H1 (cell line): Measurements from ENCODE around the gene NRXN2. TPM values are rescaled to one million over a fixed set of nuclear protein-coding genes. Genes with fewer than 3 reads are reported as not detected.

ENCODE experiments used
- CTCF ChIA-PET: fragments of 300-600 bp; sonication (Branson Sonifier 250); formaldehyde crosslinking; loops from one replicate; lab custom pipeline; 2021; ENCODE audit not compliant: partially characterized antibody; lab: Charles Lee
- POLR2A ChIA-PET: fragments of 300-600 bp; sonication (Branson Sonifier 250); formaldehyde crosslinking; loops from one replicate; lab custom pipeline; 2021; ENCODE audit warnings: inconsistent platforms; ENCODE audit not compliant: partially characterized antibody; lab: Charles Lee
- DNase-seq, 2 experiments: peaks; one replicate each; pipeline versions ENCODE4 v3.0.0 to v3.0.0-alpha.2; 2010 to 2022; ENCODE audit warnings: low spot score in 2 of 2, low read depth in 1 of 2, mixed read lengths in 1 of 2
- FAIRE-seq: peaks from 2 replicates; lab custom pipeline; 2011; peaks lifted over from hg19 to GRCh38; lab: Jason Lieb, UNC
- H2AFZ ChIP-seq: 2 replicates; pipeline ENCODE4 v1.8.1; 2012; ENCODE audit warnings: low read length, inconsistent platforms
- H2AK5ac ChIP-seq: 2 replicates; pipeline ENCODE4 v1.6.1; 2013; ENCODE audit warnings: low read depth, low read length
- H2BK120ac ChIP-seq: replicated peaks from 2 replicates; pipeline ENCODE3; 2013; ENCODE audit warnings: low read depth, low read length, inconsistent platforms
- H2BK12ac ChIP-seq: 2 replicates; pipeline ENCODE4 v1.6.1; 2013; ENCODE audit warnings: low read depth, low read length
- H2BK15ac ChIP-seq: 2 replicates; pipeline ENCODE4 v1.6.1; 2013; ENCODE audit warnings: low read length
- H2BK20ac ChIP-seq: 2 replicates; pipeline ENCODE4 v1.6.1; 2013; ENCODE audit warnings: low read length
- H2BK5ac ChIP-seq: 2 replicates; pipeline ENCODE4 v1.6.1; 2013; ENCODE audit warnings: low read depth, low read length
- H3K14ac ChIP-seq: 2 replicates; pipeline ENCODE4 v1.6.1; 2013; ENCODE audit warnings: inconsistent platforms; ENCODE audit not compliant: insufficient read length
- H3K18ac ChIP-seq: 2 replicates; pipeline ENCODE4 v1.6.1; 2013; ENCODE audit warnings: low read length; ENCODE audit errors: extremely low read depth
- H3K23ac ChIP-seq: 2 replicates; pipeline ENCODE4 v1.6.1; 2013; ENCODE audit warnings: inconsistent platforms; ENCODE audit not compliant: insufficient read length
- H3K23me2 ChIP-seq: 2 replicates; pipeline ENCODE4 v1.6.1; 2013; ENCODE audit warnings: low read depth, low read length
- H3K27ac ChIP-seq: 2 replicates; pipeline ENCODE4 v1.6.1; 2011; ENCODE audit warnings: low read depth, low read length, inconsistent platforms
- H3K27me3 ChIP-seq, 4 experiments: replicated peaks in 1 of 4; 1 replicate in 1 of 4; 2 replicates in 3 of 4; pipeline versions ENCODE4 v1.6.1 to v1.8.1; 2011 to 2013; ENCODE audit warnings: low read length in 3 of 4, mild to moderate bottlenecking in 3 of 4, inconsistent platforms in 2 of 4, mixed read lengths in 2 of 4, moderate library complexity in 1 of 4; ENCODE audit not compliant: control insufficient read depth in 3 of 4, insufficient read depth in 3 of 4; ENCODE audit errors: extremely low read depth in 1 of 4
- H3K36me3 ChIP-seq, 4 experiments: 2 replicates each; pipeline versions ENCODE4 v1.6.1 to v1.8.1; 2011 to 2013; ENCODE audit warnings: mild to moderate bottlenecking in 4 of 4, low read length in 3 of 4, moderate library complexity in 2 of 4, control low read depth in 1 of 4, inconsistent platforms in 1 of 4; ENCODE audit not compliant: insufficient read depth in 4 of 4, control insufficient read depth in 2 of 4
- H3K4ac ChIP-seq: replicated peaks from 2 replicates; pipeline ENCODE3; 2013; ENCODE audit warnings: low read length, low read depth, mixed read lengths, inconsistent platforms; ENCODE audit not compliant: insufficient read length
- H3K4me1 ChIP-seq, 4 experiments: replicated peaks in 1 of 4; 1 replicate in 1 of 4; 2 replicates in 3 of 4; pipeline versions ENCODE4 v1.6.1 to v1.8.1; 2011 to 2013; ENCODE audit warnings: low read length in 3 of 4, inconsistent platforms in 2 of 4, mixed read lengths in 1 of 4; ENCODE audit not compliant: insufficient read depth in 4 of 4, control insufficient read depth in 3 of 4
- H3K4me2 ChIP-seq, 2 experiments: 2 replicates each; pipeline versions ENCODE4 v1.6.1 to v1.8.1; 2011 to 2013; ENCODE audit warnings: low read depth in 2 of 2, low read length in 2 of 2, control low read depth in 1 of 2, inconsistent platforms in 1 of 2, mild to moderate bottlenecking in 1 of 2; ENCODE audit not compliant: insufficient read depth in 1 of 2
- H3K4me3 ChIP-seq, 4 experiments: fragments of 200-600, 300-600 bp in 1 of 4; sonication (generic), shearing (Covaris generic), sonication (Bioruptor Twin) in 1 of 4; 2 replicates each; pipeline versions ENCODE4 v1.5.1 to v1.8.1; 2011 to 2016; ENCODE audit warnings: low read length in 4 of 4, low read depth in 3 of 4, control low read depth in 2 of 4, inconsistent platforms in 2 of 4, mild to moderate bottlenecking in 2 of 4, mixed read lengths in 1 of 4, moderate library complexity in 1 of 4; ENCODE audit not compliant: insufficient read depth in 2 of 4; ENCODE audit errors: extremely low read depth in 1 of 4
- H3K56ac ChIP-seq: replicated peaks from 2 replicates; pipeline ENCODE3; 2013; ENCODE audit warnings: low read depth, mild to moderate bottlenecking, mixed read lengths, low read length, inconsistent platforms; ENCODE audit not compliant: insufficient read length
- H3K79me1 ChIP-seq: 2 replicates; pipeline ENCODE4 v1.6.1; 2013; ENCODE audit warnings: low read depth, low read length, control low read depth
- H3K79me2 ChIP-seq, 2 experiments: 2 replicates each; pipeline versions ENCODE4 v1.6.1 to v1.8.1; 2012 to 2013; ENCODE audit warnings: low read length in 2 of 2, mild to moderate bottlenecking in 2 of 2, inconsistent platforms in 1 of 2; ENCODE audit not compliant: insufficient read depth in 2 of 2, control insufficient read depth in 1 of 2
- H3K9ac ChIP-seq, 4 experiments: replicated peaks in 1 of 4; 1 replicate in 1 of 4; 2 replicates in 3 of 4; pipeline versions ENCODE4 v1.6.1 to v1.8.1; 2011 to 2013; ENCODE audit warnings: low read depth in 3 of 4, low read length in 3 of 4, control low read depth in 2 of 4, mild to moderate bottlenecking in 2 of 4, moderate library complexity in 2 of 4, inconsistent platforms in 1 of 4; ENCODE audit errors: extremely low read depth in 1 of 4
- H3K9me3 ChIP-seq, 2 experiments: 2 replicates each; pipeline versions ENCODE4 v1.6.1 to v1.8.1; 2012 to 2013; ENCODE audit warnings: mild to moderate bottlenecking in 2 of 2, moderate library complexity in 2 of 2, control low read depth in 1 of 2, inconsistent platforms in 1 of 2, low read depth in 1 of 2, low read length in 1 of 2, mixed read lengths in 1 of 2; ENCODE audit not compliant: insufficient read depth in 2 of 2
- H4K20me1 ChIP-seq, 2 experiments: replicated peaks in 1 of 2; 2 replicates each; pipeline versions ENCODE3 to v1.8.1; 2011 to 2013; ENCODE audit warnings: inconsistent platforms in 2 of 2, low read length in 2 of 2, mild to moderate bottlenecking in 1 of 2; ENCODE audit not compliant: insufficient read depth in 2 of 2, control insufficient read depth in 1 of 2
- H4K5ac ChIP-seq: 2 replicates; pipeline ENCODE4 v1.6.1; 2013; ENCODE audit warnings: low read length, low read depth, mixed read lengths, inconsistent platforms; ENCODE audit not compliant: insufficient read length
- H4K8ac ChIP-seq: 2 replicates; pipeline ENCODE4 v1.8.0; 2013; ENCODE audit warnings: mild to moderate bottlenecking, moderate library complexity, low read length, inconsistent platforms; ENCODE audit not compliant: insufficient read depth; ENCODE audit errors: extremely low read depth
- H4K91ac ChIP-seq: replicated peaks from 2 replicates; pipeline ENCODE3; 2013; ENCODE audit warnings: low read length, mixed read lengths, inconsistent platforms; ENCODE audit not compliant: insufficient read length
- FOSL1 ChIP-seq: IDR thresholded peaks from 2 replicates; pipeline ENCODE4 v1.6.1; 2011; ENCODE audit warnings: mild to moderate bottlenecking, low read depth, low read length, moderate library complexity; ENCODE audit not compliant: insufficient read depth
- WGBS, 2 experiments: shearing (Covaris generic) in 1 of 2; methylation state at CpG; one replicate each; pipeline versions ENCODE4 v1.1.6 to v1.1.7; 2013 to 2015; ENCODE audit warnings: low lambda C conversion rate in 2 of 2, mixed read lengths in 2 of 2, inconsistent platforms in 1 of 2, low coverage in 1 of 2, missing lambda C conversion rate in 1 of 2; ENCODE audit not compliant: insufficient replicate concordance in 2 of 2, insufficient coverage in 1 of 2, insufficient read length in 1 of 2; ENCODE audit errors: extremely low coverage in 1 of 2, missing lambda C conversion rate in 1 of 2; 5-methylcytosine and 5-hydroxymethylcytosine counted together
- polyA plus RNA-seq, 7 experiments: library from polyadenylated mRNA; depleted of rRNA in 3 of 7; stranded (reverse) in 5 of 7; unstranded in 2 of 7; fragments of >200 nt in 5 of 7; fragments of 200-250 nt in 2 of 7; gene quantifications; 1 replicate in 5 of 7; 2 replicates in 1 of 7; 4 replicates in 1 of 7; pipeline versions ENCODE4 v1.2.1 to v1.2.3, GENCODE V29; 2011 to 2013; ENCODE audit warnings: missing spikeins in 2 of 7, mixed read lengths in 2 of 7
- total RNA-seq: library from RNA; stranded (reverse); fragmentation: NEBNext Ultra II Directional; extraction: Animal tissue kit (Norgen Biotek cat#: 25700); gene quantifications from 2 replicates; pipeline ENCODE4 v1.2.1, GENCODE V29; 2021

NRXN2 gene
- total and polyA plus RNA-seq, 2 of the 8 experiments (the other 6 are each of a cell fraction or from before 2014, with no cell fraction given), result 1.3 to 11.5 TPM

DNA sequence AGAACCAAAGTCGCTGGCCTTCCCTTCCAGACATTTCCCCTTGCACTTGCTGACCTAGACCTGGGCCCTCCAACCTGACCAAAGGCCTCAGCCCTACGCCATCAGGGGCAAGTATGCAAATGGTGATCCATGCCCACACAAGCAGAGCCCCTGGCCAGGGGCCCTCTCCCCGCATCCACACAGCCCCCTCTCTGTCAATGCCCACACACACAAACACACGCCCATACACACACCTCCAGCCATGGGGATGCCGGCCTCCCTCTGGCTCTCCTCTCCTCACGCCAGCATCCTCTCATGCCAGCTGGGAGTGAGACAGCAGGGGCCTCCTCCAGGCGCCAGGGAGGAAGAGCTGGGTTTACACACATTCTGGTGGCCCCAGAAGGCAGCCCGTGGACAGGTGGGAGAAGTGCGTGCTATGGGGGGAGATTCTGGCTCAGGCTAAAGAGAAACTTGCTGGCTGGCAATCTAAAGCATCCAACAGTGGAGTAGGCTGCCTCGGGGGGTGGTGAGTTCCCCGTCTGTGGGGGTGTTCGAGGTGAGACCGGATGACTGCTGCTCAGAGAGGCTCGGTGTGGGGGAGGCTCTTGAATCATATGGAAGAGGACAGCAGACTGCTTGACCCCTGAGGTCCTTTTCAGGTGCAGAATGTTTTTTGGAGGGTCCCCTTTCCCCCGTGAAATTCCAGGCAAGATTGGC lies 4.8 kb downstream of the NRXN2 start:
- no peak for FAIRE-seq
- CTCF ChIA-PET, result interaction anchor here (1.0 to 4.7 kb wide), 7 partner anchors 13 to 69 kb away, joined by 3 to 30 read pairs (median 9); partner anchors contain the start of gene RASGRP2
- no peak overlapping the region for H2BK20ac ChIP-seq
- H2AK5ac ChIP-seq, result no peak overlapping the region
- peak overlapping the region; percentile 80; the same call in 1 of the 2 replicates for H2BK12ac ChIP-seq
- H3K27ac ChIP-seq, result no peak overlapping the region
- H3K4me2 ChIP-seq, result no peak overlapping the region
- H3K4me1 ChIP-seq, result peaks cover 2 to 16% (median 7%) of the 10 kb centered on the region in 4 experiments
- peaks cover 9 to 43% (median 31%) of the 10 kb centered on the region in 4 experiments for H3K27me3 ChIP-seq
- no peak for DNase-seq
- no peak overlapping the region for H3K4ac ChIP-seq
- H3K14ac ChIP-seq, result no peak overlapping the region
- H3K4me3 ChIP-seq, result no peak overlapping the region
- no peak overlapping the region for H2BK15ac ChIP-seq
- H3K36me3 ChIP-seq, result no peaks in the 10 kb centered on the region
- no peak overlapping the region for H3K18ac ChIP-seq
- H3K9me3 ChIP-seq, result no peaks in the 10 kb centered on the region
- no peak overlapping the region for H2BK5ac ChIP-seq
- H3K56ac ChIP-seq, result no peak overlapping the region
- no peak overlapping the region for H2BK120ac ChIP-seq
- H2AFZ ChIP-seq, result no peak overlapping the region
- no peak overlapping the region for H4K91ac ChIP-seq
- peaks cover 11% of the 10 kb centered on the region; the same call in 1 of the 2 replicates for H3K23me2 ChIP-seq
- no peak overlapping the region for H4K8ac ChIP-seq
- WGBS, 2 experiments, result 78% methylated on average over 15 of the region's 15 CpGs; no CpG with 5 or more reads in 1 of the 2 experiments
- H4K5ac ChIP-seq, result no peak overlapping the region
- H3K9ac ChIP-seq, result no peak overlapping the region
- H3K23ac ChIP-seq, result no peak overlapping the region
- POLR2A ChIA-PET, result interaction anchor here (1.2 to 3.6 kb wide), 4 partner anchors 8 to 43 kb away, joined by 3 to 22 read pairs (median 4); no protein-coding TSS in a partner anchor
- H4K20me1 ChIP-seq, result peaks cover 0 to 4% of the 10 kb centered on the region in 2 experiments
- H3K79me2 ChIP-seq, result no peaks in the 10 kb centered on the region
- TF ChIP-seq FOSL1, result no peak
- H3K79me1 ChIP-seq, result no peaks in the 10 kb centered on the region
